ENCODE results near the gene TRPV4.
A peak's percentile ranks its signal among the peaks of the same experiment; 100 is the strongest.

The TRPV4 gene

DNA sequence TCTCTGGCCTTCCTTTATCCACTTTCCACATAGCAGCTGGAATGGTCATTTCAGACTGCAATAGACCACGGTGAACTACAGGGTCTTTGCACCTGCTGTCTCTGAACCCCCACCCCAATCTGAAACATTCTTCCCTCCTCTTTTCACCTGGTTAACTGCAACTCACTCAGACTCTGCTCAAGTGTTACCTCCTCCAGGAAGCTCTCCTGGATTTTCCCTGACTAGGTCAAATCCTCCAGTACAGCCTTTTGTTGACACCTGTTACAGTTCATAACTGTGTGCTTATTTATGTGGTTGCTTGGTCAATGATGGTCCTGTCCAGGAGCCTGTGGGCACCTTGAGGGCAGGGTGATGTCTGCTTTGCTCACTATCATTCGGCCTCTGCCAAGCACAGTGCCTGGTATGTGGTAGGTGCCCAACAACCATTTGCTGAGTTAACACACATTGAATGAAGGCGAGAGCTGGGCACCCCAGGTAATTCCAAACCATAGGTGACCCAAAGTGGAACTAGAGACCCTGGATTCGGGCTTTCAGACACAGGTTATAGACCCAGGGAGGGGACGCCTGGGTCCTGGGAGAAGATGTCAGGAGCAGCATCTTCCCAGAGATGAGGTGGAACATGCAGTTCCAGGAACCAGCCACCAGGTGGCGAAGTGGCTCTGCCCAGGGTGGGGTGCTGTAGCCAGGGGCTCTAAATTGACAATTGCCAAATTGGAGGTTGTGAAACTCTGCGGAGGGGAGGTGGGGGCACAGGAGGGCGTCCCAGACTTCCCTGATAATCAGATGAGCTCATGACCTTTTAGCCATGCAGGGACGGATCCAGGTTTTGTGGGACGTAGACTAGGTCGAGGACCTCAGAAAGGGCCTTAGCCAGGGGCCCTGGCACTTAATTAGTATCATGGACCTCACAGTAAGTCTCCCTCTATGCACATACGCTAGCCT lies 28.1 kb downstream of the TRPV4 start:
- DNase-seq = peak; percentile 78

GRCh38 chr12:109803678-109804077 lies 29.5 kb downstream of the TRPV4 start:
- DNase-seq = no peak

GRCh38 chr12:109802828-109803227 lies 30.4 kb downstream of the TRPV4 start:
- DNase-seq = no peak

DNA sequence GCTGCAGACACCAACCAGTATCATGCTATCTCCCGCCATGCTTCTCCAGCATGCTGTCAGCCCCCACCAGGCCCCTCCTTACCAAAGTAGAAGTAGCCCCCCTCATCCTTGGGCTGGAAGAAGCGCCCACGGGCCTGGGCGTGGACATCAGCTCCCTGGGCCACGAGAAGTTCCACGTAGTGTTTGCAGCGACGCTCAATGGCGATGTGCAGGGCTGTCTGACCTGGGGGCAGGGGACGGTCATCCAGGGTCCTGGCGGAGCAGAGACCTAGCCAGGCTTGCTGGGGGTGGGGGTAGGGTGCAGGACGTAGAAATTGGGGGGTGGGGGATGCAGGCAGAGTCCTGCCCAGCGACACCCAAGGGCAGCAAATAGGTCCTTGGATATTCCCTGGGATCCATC lies 32.7 kb downstream of the TRPV4 start:
- DNase-seq = no peak

- no peak for DNase-seq
These were observed 34.5 kb downstream of the TRPV4 start for GRCh38 chr12:109798691-109799090.

- no peak for DNase-seq
These were observed 35.1 kb downstream of the TRPV4 start for GRCh38 chr12:109797905-109798669.

DNA sequence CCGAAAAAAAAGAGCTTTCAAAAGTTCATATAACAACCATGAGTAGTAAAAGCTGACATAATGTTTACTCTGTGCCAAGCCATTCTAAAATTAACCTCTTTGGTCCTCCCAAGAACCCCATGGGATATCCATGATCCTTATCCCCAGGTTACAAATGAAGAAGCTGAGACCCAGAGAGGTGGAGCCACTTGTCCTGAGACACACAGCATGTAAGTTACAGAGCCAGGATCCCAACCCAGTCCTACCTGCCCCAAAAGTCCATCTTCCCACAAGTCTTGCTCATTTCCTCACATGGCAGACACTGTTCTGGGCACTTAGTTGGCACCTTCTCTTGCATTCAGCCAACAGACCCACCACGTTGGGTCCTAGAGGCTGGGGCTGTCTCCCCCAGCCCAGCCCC lies 37.1 kb downstream of the TRPV4 start:
- DNase-seq = no peak

DNA sequence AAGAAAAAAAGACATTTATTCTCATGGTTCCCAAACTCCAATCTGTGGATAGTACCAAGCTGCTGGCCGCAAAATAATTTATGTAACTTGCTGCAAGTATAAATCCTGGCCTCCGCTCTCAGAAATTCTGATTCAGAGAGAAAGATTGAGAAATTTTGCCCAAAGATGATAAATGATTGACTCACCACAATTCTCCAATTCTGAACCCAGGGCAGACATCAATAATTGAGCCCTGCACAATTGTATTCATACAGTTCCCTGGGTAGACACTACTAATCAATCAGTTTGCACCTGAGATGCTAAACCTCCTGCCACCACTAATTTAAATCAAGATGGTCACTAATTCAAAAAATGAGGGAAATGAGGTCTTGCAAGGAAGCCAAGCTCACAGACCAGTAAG lies 38.2 kb downstream of the TRPV4 start:
- DNase-seq = no peak

- DNase-seq = no peak
These were observed 39.2 kb downstream of the TRPV4 start for GRCh38 chr12:109793826-109794501.

- DNase-seq = no peak
These were observed 39.8 kb downstream of the TRPV4 start for GRCh38 chr12:109793411-109793810.

GRCh38 chr12:109792992-109793391 lies 40.2 kb downstream of the TRPV4 start:
- no peak for DNase-seq

- DNase-seq = no peak
These were observed 43.6 kb downstream of the TRPV4 start for GRCh38 chr12:109789526-109790048.

- DNase-seq = no peak
These were observed 46.4 kb downstream of the TRPV4 start for GRCh38 chr12:109786799-109787198.

DNA sequence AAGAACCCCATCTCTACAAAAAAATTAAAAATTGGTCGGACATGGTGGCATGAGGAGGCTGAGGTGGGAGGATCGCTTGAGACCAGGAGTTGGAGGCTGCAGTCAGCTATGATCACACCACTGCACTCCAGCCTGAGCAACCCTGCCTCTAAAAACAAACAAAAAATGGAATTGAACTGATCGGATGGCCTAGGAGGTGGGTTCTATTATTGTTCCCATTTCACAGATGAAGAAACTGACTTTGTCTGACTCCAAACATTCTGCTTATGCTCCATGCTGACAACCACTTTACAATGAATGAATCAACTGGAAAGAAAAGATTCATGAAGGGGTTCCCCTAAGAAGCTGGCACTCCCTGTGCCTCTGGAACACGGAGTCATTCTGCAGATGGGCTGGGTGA lies 47.3 kb downstream of the TRPV4 start:
- DNase-seq = no peak

- DNase-seq = no peak
These were observed 49.3 kb downstream of the TRPV4 start for GRCh38 chr12:109783965-109784244.

GRCh38 chr12:109783135-109783964 lies 49.8 kb downstream of the TRPV4 start:
- no peak for DNase-seq

GRCh38 chr12:109782326-109782703 lies 50.9 kb downstream of the TRPV4 start:
- no peak for DNase-seq

- no peak for DNase-seq
These were observed 51.4 kb downstream of the TRPV4 start for GRCh38 chr12:109781668-109782325.

GRCh38 chr12:109779382-109779781 lies 53.8 kb downstream of the TRPV4 start:
- DNase-seq = no peak

- no peak for DNase-seq
These were observed 54.5 kb downstream of the TRPV4 start for GRCh38 chr12:109778684-109779083.

GRCh38 chr12:109777544-109777943 lies 55.7 kb downstream of the TRPV4 start:
- DNase-seq = no peak

DNA sequence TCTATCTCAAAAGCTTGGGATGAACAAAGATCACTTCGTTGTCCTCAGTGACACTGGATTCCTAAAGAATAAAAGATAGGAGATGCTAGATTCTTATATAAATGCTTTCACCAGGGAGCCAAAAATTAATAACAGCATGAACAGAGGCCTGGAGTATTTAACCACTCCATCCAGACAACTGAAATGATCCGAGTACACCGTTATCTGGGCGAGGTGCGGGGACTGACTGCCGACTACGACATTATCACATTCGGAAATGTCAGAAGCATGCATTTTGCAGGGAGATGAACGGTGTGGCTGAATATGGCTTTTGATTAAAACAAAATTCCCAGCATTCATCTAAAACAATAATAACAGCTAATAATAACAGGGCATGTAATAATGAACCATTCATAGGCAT lies 56.6 kb downstream of the TRPV4 start:
- DNase-seq = no peak

All from right forelimb (tissue), 1 donor.